OCI-LY3 (cell line): Measurements from ENCODE around the gene HSF2BP.

Experiments used
- H2AFZ ChIP-seq: fragments of 200-600, 300-600 bp; shearing (Covaris generic); 2 replicates; pipeline ENCODE4 v1.6.0; 2014; ENCODE audit warnings: antibody characterized with exemption, low read depth, low read length
- H3K27ac ChIP-seq: fragments of 200-600, 300-600 bp; sonication (generic); 2 replicates; pipeline ENCODE4 v1.5.1; 2014; ENCODE audit warnings: mild to moderate bottlenecking, low read length, moderate library complexity, mixed read lengths
- H3K27me3 ChIP-seq: fragments of 200-600, 300-600 bp; sonication (generic); 2 replicates; pipeline ENCODE4 v1.6.1; 2014; ENCODE audit warnings: low read depth, low read length, mixed read lengths
- H3K36me3 ChIP-seq: fragments of 200-600, 300-600 bp; sonication (generic); replicated peaks from 2 replicates; pipeline ENCODE3; 2014; ENCODE audit warnings: low read depth, low read length, mixed read lengths
- H3K4me1 ChIP-seq: fragments of 300-600, 200-600 bp; sonication (generic); 2 replicates; pipeline ENCODE4 v1.6.1; 2014; ENCODE audit warnings: low read length, mixed read lengths
- H3K4me2 ChIP-seq: fragments of 200-600, 300-600 bp; sonication (generic); 2 replicates; pipeline ENCODE4 v1.6.1; 2014; ENCODE audit warnings: low read length, mixed read lengths
- H3K4me3 ChIP-seq: fragments of 300-600, 200-600 bp; sonication (generic); 2 replicates; pipeline ENCODE4 v1.5.1; 2014; ENCODE audit warnings: antibody characterized with exemption, mild to moderate bottlenecking, low read length, moderate library complexity
- H3K79me2 ChIP-seq: fragments of 300-600, 200-600 bp; shearing (Covaris generic); 2 replicates; pipeline ENCODE4 v1.6.1; 2014; ENCODE audit warnings: mild to moderate bottlenecking, low read length, mixed read lengths
- H3K9ac ChIP-seq: fragments of 300-600, 200-600 bp; shearing (Covaris generic); 2 replicates; pipeline ENCODE4 v1.6.0; 2014; ENCODE audit warnings: mild to moderate bottlenecking, low read length, moderate library complexity
- H3K9me3 ChIP-seq: fragments of 200-600, 300-600 bp; shearing (Covaris generic); 2 replicates; pipeline ENCODE4 v1.6.1; 2014; ENCODE audit warnings: low read length, mixed read lengths; ENCODE audit not compliant: insufficient read depth
- H4K20me1 ChIP-seq: fragments of 200-600, 300-600 bp; sonication (generic); 2 replicates; pipeline ENCODE4 v1.6.1; 2016; ENCODE audit warnings: low read length, mixed read lengths; ENCODE audit not compliant: insufficient read depth
- CTCF ChIP-seq: fragments of 200-600, 300-600 bp; sonication (generic); IDR thresholded peaks from 2 replicates; pipeline ENCODE4 v1.5.1; 2014; ENCODE audit warnings: antibody characterized with exemption, low read length, low read depth
- EZH2phosphoT487 ChIP-seq: fragments of 200-600 bp; shearing (Covaris generic); IDR thresholded peaks from 2 replicates; pipeline ENCODE4 v1.6.1; 2018; ENCODE audit warnings: antibody characterized with exemption, mixed run types, low read depth

Gene HSF2BP

GRCh38 chr21:43646550-43647260, 12.6 kb downstream of the HSF2BP start:
- Histone ChIP-seq H3K4me1 (peaks cover 17% of the 10 kb centered on the region), H3K4me2 (peak overlapping the region; percentile 68), H3K9ac (no peak overlapping the region), H3K4me3 (peak overlapping the region; percentile 55), H4K20me1 (no peaks in the 10 kb centered on the region), H3K27me3 (no peaks in the 10 kb centered on the region), H3K27ac (no peak overlapping the region), H3K79me2 (no peaks in the 10 kb centered on the region), H3K9me3 (no peaks in the 10 kb centered on the region), H2AFZ (no peak overlapping the region), H3K36me3 (no peaks in the 10 kb centered on the region)
- TF ChIP-seq CTCF (peak; percentile 89), EZH2phosphoT487 (no peak)

- Histone ChIP-seq H4K20me1 (no peaks in the 10 kb centered on the region), H3K4me3 (peak overlapping the region; percentile 53), H3K4me2 (peak overlapping the region; percentile 68), H3K36me3 (no peaks in the 10 kb centered on the region), H3K9ac (peak overlapping the region; percentile 20; the same call in 1 of the 2 replicates), H3K79me2 (no peaks in the 10 kb centered on the region), H3K4me1 (peaks cover 17% of the 10 kb centered on the region), H3K9me3 (no peaks in the 10 kb centered on the region), H2AFZ (0 out of 2 replicates have a peak overlapping the region, but pooled peaks have one; percentile 16), H3K27ac (no peak overlapping the region), H3K27me3 (no peaks in the 10 kb centered on the region)
- TF ChIP-seq CTCF = no peak
- TF ChIP-seq EZH2phosphoT487 = no peak
Observed at GRCh38 chr21:43645976-43646375, 13.3 kb downstream of the HSF2BP start.

GRCh38 chr21:43645136-43645891, 14.0 kb downstream of the HSF2BP start:
- peak; percentile 51 for TF ChIP-seq CTCF
- no peak for TF ChIP-seq EZH2phosphoT487
- no peak overlapping the region for H3K27ac ChIP-seq
- H2AFZ ChIP-seq = 0 out of 2 replicates have a peak overlapping the region, but pooled peaks have one; percentile 16
- H3K27me3 ChIP-seq = no peaks in the 10 kb centered on the region
- H3K79me2 ChIP-seq = no peaks in the 10 kb centered on the region
- H3K4me3 ChIP-seq = peak overlapping the region; percentile 53
- H3K9ac ChIP-seq = peak overlapping the region; percentile 20; the same call in 1 of the 2 replicates
- H3K36me3 ChIP-seq = no peaks in the 10 kb centered on the region
- peaks cover 17% of the 10 kb centered on the region for H3K4me1 ChIP-seq
- H4K20me1 ChIP-seq = no peaks in the 10 kb centered on the region
- H3K4me2 ChIP-seq = peak overlapping the region; percentile 68
- H3K9me3 ChIP-seq = no peaks in the 10 kb centered on the region

- no peak overlapping the region for H2AFZ ChIP-seq
- H3K9me3 ChIP-seq = no peaks in the 10 kb centered on the region
- no peak overlapping the region for H3K4me3 ChIP-seq
- H3K79me2 ChIP-seq = no peaks in the 10 kb centered on the region
- H3K27ac ChIP-seq = no peak overlapping the region
- H3K27me3 ChIP-seq = no peaks in the 10 kb centered on the region
- H3K9ac ChIP-seq = no peak overlapping the region
- no peak overlapping the region for H3K4me2 ChIP-seq
- H4K20me1 ChIP-seq = no peaks in the 10 kb centered on the region
- no peaks in the 10 kb centered on the region for H3K36me3 ChIP-seq
- TF ChIP-seq EZH2phosphoT487 (no peak), CTCF (no peak)
- peaks cover 17% of the 10 kb centered on the region for H3K4me1 ChIP-seq
Observed at GRCh38 chr21:43644609-43645008, 14.7 kb downstream of the HSF2BP start.
